ENCODE results near the gene TRIM63. TPM values are rescaled to one million over a fixed set of nuclear protein-coding genes. Genes with fewer than 3 reads are reported as not detected.

Gene TRIM63
- total and polyA plus RNA-seq, 2 of the 8 experiments (the other 6 are each of a cell fraction or from before 2014, with no cell fraction given) = not detected

GRCh38 chr1:26044414-26044813 lies 23.0 kb downstream of the TRIM63 start:
- DNase-seq (ENCODE audit: low read depth in 1 of 2, low spot score in 2 of 2) (no peak), FAIRE-seq (no peak)
- TF ChIP-seq CBX5 (IDR thresholded peaks at IDR 0.05; ENCODE audit: low read depth, low read length) (no peak), KDM1A (IDR thresholded peaks at IDR 0.05; ENCODE audit: borderline replicate concordance, low read length) (no peak), ATF2 (IDR thresholded peaks at IDR 0.05; ENCODE audit: low read length) (no peak), TCF12 (IDR thresholded peaks at IDR 0.05; ENCODE audit: low read depth, low read length) (no peak), CREB1 (IDR thresholded peaks at IDR 0.05) (no peak), PHF8 (conservative IDR thresholded peaks at IDR 0.05; ENCODE audit: low read depth, low read length) (no peak), BRCA1 (IDR thresholded peaks at IDR 0.05; ENCODE audit: low read depth, low read length) (no peak), ATF3 (IDR thresholded peaks at IDR 0.05; ENCODE audit: insufficient read depth, low read depth, low read length) (no peak), RFX5 (IDR thresholded peaks at IDR 0.05; ENCODE audit: borderline replicate concordance, low read depth, low read length) (no peak), MAX (IDR thresholded peaks at IDR 0.05) (no peak), TEAD4 (IDR thresholded peaks at IDR 0.05; ENCODE audit: low read depth, low read length) (no peak), MAFK (IDR thresholded peaks at IDR 0.05; ENCODE audit: low read depth, low read length) (no peak)

More at GRCh38 chr1:26044414-26044813, 23.0 kb downstream of the TRIM63 start:
- CTCF ChIA-PET (ENCODE audit: partially characterized antibody) = interaction anchor here (0.9 to 5.6 kb wide), 9 partner anchors 9 to 99 kb away, joined by 3 to 44 read pairs (median 5); no protein-coding TSS in a partner anchor
- H4K8ac ChIP-seq (ENCODE audit: extremely low read depth, insufficient read depth, low read length) = no peak overlapping the region
- H2BK15ac ChIP-seq (ENCODE audit: low read length) = no peak overlapping the region
- no peak overlapping the region for H2AK5ac ChIP-seq (ENCODE audit: low read depth, low read length)
- no peak overlapping the region for H3K27ac ChIP-seq (ENCODE audit: low read depth, low read length)
- POLR2A ChIA-PET (ENCODE audit: partially characterized antibody) = interaction anchor here (0.6 to 3.1 kb wide), 5 partner anchors 8 to 202 kb away, joined by 3 to 11 read pairs (median 4); partner anchors contain the start of gene EXTL1
- no peak overlapping the region for H3K56ac ChIP-seq (replicated peaks; ENCODE audit: insufficient read length, low read depth, low read length)
- H3K4ac ChIP-seq (replicated peaks; ENCODE audit: insufficient read length, low read depth, low read length) = no peak overlapping the region
- H3K36me3 ChIP-seq (ENCODE audit: control insufficient read depth in 2 of 4, insufficient read depth in 4 of 4, low read length in 3 of 4) = no peaks in the 10 kb centered on the region; a peak in 1 of 8 replicates
- H3K18ac ChIP-seq (ENCODE audit: extremely low read depth, low read length) = no peak overlapping the region
- H3K23ac ChIP-seq (ENCODE audit: insufficient read length) = no peak overlapping the region
- H3K27me3 ChIP-seq (replicated peaks in 1 of 4; ENCODE audit: control insufficient read depth in 3 of 4, extremely low read depth in 1 of 4, insufficient read depth in 3 of 4, low read length in 3 of 4) = peaks cover 31 to 74% (median 60%) of the 10 kb centered on the region in 4 experiments
- no peak overlapping the region for H2BK20ac ChIP-seq (ENCODE audit: low read length)
- H3K9ac ChIP-seq (replicated peaks in 1 of 4; ENCODE audit: extremely low read depth in 1 of 4, low read depth in 3 of 4, low read length in 3 of 4) = no peak overlapping the region
- H4K91ac ChIP-seq (replicated peaks; ENCODE audit: insufficient read length, low read length) = no peak overlapping the region
- H3K79me1 ChIP-seq (ENCODE audit: low read depth, low read length) = no peaks in the 10 kb centered on the region
- H4K20me1 ChIP-seq (replicated peaks in 1 of 2; ENCODE audit: control insufficient read depth in 1 of 2, insufficient read depth in 2 of 2, low read length in 2 of 2) = peaks cover 2% of the 10 kb centered on the region in 2 experiments
- no peaks in the 10 kb centered on the region for H3K79me2 ChIP-seq (ENCODE audit: control insufficient read depth in 1 of 2, insufficient read depth in 2 of 2, low read length in 2 of 2)
- H3K4me2 ChIP-seq (ENCODE audit: insufficient read depth in 1 of 2, low read depth in 2 of 2, low read length in 2 of 2) = no peak overlapping the region
- no peak overlapping the region for H2BK5ac ChIP-seq (ENCODE audit: low read depth, low read length)
- H3K9me3 ChIP-seq (ENCODE audit: insufficient read depth in 2 of 2, low read depth in 1 of 2, low read length in 1 of 2) = no peaks in the 10 kb centered on the region
- no peak overlapping the region for H2BK12ac ChIP-seq (ENCODE audit: low read depth, low read length)
- whole genome bisulfite sequencing, 2 experiments (ENCODE audit: extremely low coverage in 1 of 2, insufficient coverage in 1 of 2, insufficient read length in 1 of 2, insufficient replicate concordance in 2 of 2, low coverage in 1 of 2, low lambda C conversion rate in 2 of 2, missing lambda C conversion rate in 1 of 2) = 77% methylated on average over 3 of the region's 3 CpGs; no CpG with 5 or more reads in 1 of the 2 experiments
- no peak overlapping the region for H4K5ac ChIP-seq (ENCODE audit: insufficient read length, low read depth, low read length)
- no peak overlapping the region for H3K14ac ChIP-seq (ENCODE audit: insufficient read length)
- peaks cover 0 to 8% (median 5%) of the 10 kb centered on the region in 4 experiments; a peak in 3 of 7 replicates for H3K4me1 ChIP-seq (replicated peaks in 1 of 4; ENCODE audit: control insufficient read depth in 3 of 4, insufficient read depth in 4 of 4, low read length in 3 of 4)
- no peak overlapping the region for H2BK120ac ChIP-seq (replicated peaks; ENCODE audit: low read depth, low read length)
- H2AFZ ChIP-seq (ENCODE audit: low read length) = no peak overlapping the region
- H3K23me2 ChIP-seq (ENCODE audit: low read depth, low read length) = peaks cover 10% of the 10 kb centered on the region; the same call in 1 of the 2 replicates
- no peak overlapping the region for H3K4me3 ChIP-seq (ENCODE audit: extremely low read depth in 1 of 4, insufficient read depth in 2 of 4, low read depth in 3 of 4, low read length in 4 of 4)

All from H1 (cell line).